Head of caudate nucleus (tissue), 42 donors: ENCODE data around the gene CRACR2B.
A peak's percentile ranks its signal among the peaks of the same experiment; 100 is the strongest.

Source experiments
- DNase-seq, 42 donors: peaks; one replicate each; pipeline versions ENCODE4 v3.0.0 to v3.0.0-alpha.2; 2020 to 2021; ENCODE audit warnings: mixed read lengths in 7 of 42
- intact Hi-C: fragments of 100-400 bp; cut with DNase I; formaldehyde crosslinking; loops from one replicate; pipeline ENCODE4 v1.15.0; 2022

The CRACR2B gene

DNA sequence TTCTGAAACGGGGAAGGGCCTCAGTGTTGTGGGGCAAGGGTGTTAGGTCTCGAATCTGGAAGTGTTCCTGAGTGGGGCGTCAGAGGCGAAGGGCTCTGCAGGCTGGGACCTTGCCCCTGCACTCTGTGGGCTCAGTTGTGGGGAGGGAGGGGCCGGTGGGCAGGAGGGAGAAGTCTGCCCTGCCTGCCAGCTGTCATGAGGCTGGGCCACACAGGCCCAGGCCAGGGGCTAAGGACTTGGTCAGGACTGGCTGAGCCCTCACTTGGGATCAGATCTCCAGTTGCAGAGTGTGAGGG, at the start of gene CRACR2B:
TSS of gene CRACR2B (plus strand) at position 23 of the 296 bp plus-strand sequence. CDS start 689 bp downstream, outside the sequence.
- intact Hi-C loops, result no loop called here
- DNase-seq, result no peak

DNA sequence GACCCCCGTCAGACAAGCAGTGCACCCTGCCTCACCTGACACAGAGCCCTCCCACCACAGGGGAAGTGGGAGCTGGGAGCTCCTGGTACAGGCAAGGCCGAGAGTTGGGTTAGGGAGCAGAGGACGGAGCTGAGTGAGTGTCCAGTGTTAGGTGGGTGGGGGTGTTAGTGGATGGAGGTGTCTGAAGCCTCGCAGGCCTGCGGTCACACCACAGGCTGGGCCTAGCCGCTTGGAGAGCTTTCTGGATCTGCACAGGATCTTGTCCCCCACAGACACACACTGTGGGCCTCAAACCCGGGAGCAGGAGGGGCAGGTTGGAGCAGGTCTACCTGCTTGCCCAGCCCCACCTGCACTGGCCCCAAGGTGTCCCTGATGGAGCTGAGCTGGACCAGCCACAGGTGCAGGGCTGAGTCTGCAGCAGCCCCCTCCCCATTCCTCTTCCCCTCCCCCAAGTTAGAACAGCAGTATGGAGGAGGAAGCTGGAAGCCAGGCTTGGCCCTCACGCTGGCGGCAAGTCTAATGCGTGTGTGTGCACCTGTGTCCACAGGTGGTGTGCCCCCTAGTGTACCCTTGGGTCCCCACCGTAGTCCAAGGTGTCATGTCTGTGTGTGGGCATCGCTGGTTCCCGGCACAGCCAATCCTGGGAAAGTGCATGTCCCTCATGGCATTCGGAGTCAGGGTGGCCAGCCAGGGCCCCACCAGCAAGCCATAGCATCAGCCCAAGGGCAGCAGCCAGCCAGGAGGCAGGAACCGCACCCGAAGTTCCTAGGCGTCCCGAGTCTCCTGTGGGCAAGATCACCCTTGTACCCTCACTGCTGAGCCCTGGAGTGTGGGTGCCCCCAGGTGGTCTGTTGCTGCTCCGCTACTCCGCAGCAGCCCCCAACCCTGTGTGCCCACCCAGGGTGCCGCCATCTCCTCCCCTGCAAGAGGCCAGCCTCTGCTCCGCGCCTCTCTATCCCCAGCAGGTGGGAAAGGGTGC, 48.5 kb upstream of the CRACR2B start:
- no peak for DNase-seq
- intact Hi-C loops, result no loop called here

DNA sequence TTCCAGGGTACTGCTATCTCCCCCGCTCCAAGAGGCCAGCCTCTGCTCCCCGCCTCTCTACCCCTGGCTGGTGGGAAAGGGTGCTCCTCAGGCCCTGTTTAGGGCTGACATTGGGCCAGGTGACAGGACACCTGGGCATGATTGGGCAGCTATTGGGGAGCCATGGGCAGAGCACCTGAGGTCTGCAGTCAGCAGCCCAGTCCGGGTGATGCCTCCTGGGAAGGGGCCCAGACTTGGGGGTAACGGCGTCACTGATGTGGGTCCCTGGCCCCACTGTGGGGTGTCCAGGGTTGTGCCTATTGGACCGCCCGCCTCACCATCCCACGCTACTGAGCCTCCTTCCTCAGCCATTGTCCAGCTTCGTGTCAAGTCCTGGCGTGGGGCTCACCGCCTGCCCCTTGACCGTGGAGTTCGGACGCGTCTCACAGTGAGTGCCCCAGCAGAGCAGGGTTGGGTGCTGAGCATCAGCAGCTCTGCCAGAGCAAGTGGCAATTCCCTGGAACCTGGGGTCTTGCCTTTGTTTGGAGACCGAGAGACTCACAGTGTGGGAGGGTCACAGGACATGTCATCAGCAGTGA, 47.7 kb upstream of the CRACR2B start:
- no peak for DNase-seq
- intact Hi-C loops, result no loop called here

DNA sequence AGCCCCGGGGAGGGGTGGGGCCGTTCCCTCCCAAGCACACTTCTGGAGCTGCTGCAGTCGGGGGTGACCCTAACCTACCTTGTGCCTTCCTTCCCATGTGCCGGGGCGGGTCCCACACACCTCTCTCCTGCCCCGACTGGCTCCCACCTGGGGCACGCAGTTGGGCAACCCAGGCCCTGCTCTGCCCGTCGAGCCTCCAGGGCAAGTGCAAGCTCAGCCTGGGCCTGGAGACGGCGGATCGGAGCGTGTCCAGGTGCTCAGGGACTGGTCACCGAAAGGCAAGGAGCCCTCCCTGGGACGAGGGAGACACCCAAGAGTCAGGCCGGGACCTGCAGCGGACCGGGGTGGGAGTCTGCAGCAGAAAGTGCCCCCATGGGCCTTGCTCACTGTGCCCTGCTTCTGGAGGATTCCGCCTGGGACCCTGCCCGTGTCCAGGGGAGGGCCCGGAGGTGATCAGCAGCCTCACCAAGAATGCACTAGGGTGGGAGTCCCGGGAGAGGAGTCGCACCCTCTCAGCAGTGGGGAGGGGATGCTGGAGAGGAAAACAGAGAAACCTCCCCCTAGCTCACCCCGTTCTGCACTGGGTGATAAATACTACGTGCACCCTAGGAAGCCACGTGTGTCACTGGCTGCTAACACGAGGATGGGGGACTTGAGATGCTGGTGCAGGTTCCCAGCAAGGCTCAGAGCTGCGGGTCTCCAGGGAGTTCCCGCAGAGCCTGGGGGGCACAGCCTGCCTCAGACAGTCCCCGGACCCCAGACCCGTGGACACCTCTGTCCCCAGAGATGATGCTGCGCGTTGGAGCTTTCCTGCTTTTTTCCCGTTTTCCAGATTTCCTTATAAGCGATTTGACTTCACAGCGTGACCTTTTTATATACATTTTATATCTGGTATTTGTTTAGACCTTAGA, 45.2 kb upstream of the CRACR2B start:
- intact Hi-C loops, result no loop called here
- no peak for DNase-seq

DNA sequence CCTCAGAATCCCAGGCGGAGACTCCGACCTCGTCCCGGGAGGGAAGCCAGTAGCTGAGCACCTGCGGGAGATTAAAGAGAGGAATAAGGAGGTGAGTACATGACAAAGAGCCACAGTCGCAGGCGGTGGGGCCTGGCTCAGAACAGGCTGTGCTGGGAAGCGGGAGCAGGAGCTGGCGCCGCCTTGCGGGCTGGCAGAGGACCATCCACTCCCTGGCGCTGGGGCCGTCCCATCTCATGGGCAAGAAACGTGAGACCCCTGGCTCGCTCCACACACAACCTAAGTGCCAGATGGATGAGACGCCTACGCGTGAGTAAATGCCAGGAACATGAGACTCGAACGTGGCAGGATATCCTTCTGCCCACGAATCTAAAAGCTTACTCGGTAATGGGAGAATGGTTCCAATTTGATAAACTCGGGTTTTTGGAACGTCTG, 44.1 kb upstream of the CRACR2B start:
- intact Hi-C loops, result no loop called here
- peak; percentile 73 to 95 (median 88) for DNase-seq

DNA sequence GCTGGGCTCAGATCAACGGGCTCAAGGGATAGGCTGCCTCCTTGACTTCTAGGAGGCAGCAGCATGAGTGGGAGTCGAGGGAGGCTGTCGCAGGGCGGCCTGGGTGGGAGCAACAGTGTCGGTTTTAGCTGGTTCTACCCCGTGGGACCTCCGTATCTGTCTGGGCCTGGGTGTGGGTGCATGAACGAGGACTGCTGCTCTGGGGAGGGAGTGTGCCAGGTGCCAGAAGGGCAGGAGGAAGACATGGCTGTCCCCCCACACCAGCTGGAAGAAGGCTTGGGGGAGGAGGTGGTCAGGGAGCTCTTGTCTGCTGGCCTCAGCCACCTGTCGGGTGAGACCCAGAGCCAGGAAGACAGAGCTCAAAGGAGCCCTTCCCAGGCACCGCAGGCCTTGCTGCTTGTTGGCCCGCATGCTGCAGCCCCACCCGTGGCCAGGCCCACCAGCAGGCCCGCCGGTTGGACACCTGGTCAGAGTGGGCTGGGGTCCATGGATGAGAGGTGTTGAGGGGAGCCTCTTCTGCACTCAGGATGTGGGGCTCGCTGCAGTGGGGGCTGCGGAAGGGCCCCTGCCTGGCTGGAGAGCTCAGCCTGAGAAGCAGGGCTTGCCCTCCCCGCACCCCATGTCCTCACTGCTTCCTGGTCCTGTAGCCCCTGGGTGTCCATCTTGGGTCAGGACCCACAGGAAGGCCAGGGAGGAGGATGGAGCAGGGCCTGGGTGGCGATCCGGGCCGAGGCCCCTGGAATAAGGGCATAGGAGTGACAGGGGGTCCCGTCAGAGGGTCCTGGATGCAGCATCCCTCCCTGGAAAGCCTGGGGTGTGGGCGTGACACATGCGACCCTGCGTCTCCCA, 41.3 kb upstream of the CRACR2B start:
- intact Hi-C loops, result no loop called here
- DNase-seq, result peak in 11 of 42 donors; percentile 29 to 76 (median 55)

DNA sequence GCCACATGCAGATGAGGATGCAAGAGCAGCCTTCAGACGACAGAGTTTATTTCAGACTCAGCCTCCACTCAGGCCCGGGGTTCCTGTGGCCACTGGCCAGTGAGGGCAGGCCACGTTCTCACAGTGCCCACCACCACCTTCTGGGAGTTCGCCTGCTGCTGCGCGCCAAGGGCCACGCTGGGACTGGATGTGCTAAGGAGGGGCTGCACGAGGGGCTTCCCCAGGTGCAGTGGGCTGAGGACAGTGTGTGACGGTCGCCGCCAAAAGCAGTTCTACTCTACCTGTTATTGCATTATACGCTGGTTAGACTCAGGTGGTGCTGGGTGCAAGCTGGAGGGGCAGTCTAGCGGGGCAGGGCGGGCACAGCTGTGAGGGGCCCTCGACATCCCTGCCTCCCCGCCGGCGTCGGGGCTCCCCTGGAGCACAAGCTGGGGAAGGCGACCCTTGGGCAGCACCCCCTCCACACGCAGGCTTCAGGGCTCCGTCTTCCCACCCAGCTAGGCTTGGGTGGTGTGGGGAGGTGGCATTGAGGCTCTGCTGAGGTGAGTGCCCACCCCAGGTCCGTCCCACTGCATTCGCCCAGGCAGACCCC, 40.5 kb upstream of the CRACR2B start:
- no peak for DNase-seq
- intact Hi-C loops, result no loop called here

DNA sequence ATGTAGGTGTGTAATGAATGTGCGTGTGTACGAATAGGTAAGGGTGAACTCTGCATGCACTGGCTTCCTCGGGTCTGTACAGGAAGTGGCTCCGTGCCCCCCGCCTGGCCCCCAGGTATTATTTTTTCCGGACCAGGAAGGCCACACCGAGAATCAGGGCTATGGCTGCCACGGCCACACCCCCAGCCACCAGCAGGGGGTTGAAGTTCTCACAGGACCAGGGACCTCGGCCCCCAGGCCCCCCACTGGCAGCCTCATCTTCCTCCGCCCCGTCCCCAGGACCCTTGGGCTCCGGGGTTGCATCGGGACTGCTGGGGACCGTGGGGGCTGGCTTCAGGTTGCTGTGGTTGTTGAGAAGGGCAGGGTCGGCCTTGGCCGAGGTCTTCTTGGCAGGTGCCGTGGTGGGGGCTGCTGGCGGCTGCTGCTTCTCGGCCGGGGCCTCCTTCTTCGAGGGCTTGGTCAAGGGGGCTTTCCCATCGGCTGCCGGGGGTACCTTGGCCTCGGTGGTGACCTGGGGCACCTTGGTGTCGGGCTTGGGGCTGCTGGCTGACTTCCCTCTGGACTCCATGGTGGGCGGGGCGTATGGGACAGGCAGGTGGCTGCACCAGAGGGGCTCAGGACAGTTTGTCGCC, 39.6 kb upstream of the CRACR2B start:
- intact Hi-C loops, result no loop called here
- DNase-seq, result no peak

DNA sequence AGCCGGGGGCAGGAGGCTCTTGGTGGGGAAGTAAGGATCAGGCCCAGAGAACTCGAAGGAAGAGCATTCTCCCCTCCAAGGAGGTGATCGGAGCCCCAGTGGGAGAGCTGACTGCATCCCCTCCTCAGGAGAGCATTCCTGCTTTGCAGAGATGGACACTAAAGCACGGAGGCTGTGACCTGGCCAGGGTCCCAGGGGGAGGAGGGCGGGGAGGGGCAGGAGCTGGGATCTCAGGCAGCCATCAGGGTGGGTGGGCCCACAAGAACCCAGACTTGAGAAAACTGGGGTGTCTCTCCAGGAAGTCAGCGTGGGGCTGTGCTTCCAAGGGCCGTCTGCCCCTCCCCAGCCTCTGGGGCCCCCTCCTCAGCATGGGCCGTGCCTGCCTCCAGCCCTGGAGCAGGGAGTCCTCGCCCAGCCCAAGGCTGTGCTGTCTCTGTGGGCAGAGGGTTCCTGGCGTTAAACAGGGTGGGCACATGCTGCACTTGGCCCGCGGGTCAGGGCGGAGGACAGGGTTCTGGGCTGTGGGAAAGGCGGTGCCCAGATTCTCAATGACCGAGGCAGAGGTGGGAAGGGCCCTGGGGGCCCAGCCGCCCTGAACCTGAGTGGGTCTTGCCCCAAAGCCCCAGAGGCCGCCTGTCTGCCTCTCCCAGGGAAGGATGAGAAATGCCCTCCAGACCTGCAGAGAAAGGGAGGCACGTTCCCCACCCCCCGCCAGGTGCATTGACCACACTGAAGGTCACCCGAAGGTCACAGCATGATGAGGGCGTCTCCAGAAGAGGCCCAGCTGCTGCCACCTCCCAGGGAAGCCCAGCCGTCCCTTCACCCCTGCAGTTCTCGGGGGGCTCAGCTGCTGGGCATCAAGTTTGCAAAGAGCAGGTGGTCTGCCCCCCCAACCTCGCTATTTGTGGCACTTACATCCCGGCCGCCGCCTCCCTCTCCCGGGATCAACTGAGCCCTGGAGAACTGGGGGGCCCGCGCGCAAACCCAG, 38.5 kb upstream of the CRACR2B start:
- intact Hi-C loops, result no loop called here
- peak in 2 of 42 donors; percentile 14 to 36 for DNase-seq

DNA sequence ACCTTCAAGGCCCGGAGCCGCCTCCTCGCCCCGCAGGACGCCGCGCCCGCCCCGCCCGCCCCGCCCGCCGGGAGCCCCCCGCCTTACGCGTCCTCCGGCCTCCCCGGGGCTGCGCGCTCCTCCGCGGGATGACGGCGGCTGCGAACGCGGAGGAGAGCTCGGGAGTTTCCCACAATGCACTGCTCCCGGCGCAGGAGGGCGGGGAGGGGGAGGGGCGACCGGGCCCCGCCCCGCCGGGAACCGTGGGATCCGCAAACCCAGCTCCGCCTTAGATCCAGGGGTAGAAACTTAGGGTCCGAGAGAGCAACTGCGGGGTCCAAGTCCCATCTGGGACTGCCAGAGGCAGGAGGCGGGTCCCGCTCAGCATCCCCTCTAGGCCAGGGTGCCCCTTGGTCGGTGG, 37.8 kb upstream of the CRACR2B start, which contains the start of gene CEND1:
TSS of gene CEND1 (minus strand) at position 148 of the 400 bp plus-strand sequence. CDS start 1,514 bp downstream, outside the sequence.
- peak in 41 of 42 donors; percentile 62 to 93 (median 84) for DNase-seq
- intact Hi-C loops, result no loop called here

DNA sequence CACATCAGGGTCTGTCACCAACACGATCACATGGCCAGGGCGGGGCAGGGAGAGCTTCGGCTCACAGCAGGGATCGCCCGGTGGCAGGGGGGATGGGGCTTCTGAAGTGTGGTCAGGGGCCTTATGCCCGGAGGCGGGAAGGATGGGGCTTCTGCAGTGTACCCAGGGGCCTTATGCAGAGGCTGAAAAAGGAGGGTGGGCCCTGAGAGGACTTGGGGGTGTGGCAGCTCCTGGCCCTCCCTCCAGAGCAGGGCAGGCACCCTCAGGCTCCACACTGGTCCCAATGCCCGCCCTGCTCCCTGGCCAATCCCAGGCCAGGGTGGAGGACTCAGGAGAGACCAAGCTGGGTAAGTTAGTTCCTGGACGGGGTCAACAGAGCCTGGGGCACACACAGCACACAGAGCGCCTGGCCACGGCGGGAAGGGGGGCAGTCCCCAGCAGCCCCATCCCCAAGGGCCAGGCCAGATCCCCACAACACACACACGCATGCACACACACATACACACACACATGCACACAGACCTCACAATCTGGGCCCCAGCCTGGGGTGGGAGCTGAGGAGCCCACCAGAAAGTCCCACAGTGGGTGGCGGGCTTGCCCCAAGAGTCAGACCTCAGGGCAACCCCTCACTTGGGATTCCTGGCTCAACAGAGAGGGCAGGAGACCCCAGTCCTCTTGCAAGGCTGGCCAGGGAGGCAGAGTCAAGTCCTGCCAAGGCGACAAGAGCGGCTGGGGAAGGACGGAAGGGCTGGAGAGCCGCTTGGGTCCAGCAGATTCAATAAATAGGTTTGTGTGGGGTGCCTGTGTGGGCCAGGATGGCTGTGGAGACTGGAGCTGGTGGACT, 36.8 kb upstream of the CRACR2B start:
- DNase-seq, result no peak
- intact Hi-C loops, result no loop called here

DNA sequence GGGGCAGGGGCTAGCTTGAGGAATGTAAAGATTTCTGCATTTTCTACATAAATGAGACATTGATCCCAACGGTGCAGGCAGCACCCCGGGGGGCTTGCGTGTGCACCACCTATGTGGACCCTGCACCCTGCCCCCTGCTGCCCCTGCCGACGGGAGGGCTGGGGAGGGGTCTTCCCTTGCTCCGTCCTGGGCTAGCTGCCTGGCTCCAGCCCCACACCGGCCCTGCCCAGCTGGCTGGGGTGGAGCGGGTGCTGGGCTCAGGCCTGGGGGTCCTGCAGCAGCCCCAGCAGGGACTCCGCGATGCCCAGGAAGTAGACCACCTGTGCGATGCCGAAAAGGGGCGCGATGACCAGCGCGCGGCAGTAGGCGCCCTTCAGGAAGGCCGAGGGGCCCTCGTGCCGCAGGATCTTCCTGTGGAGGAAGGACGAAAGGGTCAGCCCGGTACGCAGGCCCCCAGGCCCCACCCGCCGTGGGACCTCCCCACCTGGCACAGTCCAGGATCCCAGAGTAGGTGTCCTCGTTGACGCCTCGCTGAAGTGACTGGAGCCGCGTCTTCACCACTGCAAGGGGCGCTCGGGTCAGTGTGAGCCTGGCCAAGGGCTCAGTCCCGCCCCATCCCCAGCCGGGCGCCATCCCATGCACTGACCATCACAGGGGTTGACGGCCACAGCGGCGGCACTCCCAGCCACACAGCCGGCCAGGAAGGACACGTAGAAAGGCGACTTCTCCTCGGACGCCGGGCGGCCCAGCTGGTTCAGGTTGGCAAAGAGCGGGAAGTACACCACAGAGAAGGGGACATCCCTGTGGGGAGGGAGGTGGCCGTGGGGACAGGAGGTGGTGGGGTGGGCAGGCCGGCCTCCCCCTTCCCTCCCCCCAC, 35.8 kb upstream of the CRACR2B start:
- DNase-seq, result no peak
- intact Hi-C loops, result no loop called here

DNA sequence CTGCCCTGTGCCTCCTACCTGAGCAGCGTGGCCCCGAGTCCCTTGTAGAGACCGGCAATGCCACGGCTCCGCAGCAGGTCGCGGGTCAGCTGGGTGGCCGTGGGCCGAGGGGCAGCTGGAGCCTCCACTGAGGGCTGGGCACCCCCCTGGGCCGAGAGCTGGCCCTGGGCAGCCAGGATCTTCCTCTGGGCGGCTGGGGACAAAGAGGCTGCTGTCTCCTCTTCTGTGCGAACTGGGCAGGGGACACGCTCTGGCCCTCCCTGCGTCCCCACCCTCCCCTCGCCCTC, 35.2 kb upstream of the CRACR2B start:
- intact Hi-C loops, result no loop called here
- no peak for DNase-seq

DNA sequence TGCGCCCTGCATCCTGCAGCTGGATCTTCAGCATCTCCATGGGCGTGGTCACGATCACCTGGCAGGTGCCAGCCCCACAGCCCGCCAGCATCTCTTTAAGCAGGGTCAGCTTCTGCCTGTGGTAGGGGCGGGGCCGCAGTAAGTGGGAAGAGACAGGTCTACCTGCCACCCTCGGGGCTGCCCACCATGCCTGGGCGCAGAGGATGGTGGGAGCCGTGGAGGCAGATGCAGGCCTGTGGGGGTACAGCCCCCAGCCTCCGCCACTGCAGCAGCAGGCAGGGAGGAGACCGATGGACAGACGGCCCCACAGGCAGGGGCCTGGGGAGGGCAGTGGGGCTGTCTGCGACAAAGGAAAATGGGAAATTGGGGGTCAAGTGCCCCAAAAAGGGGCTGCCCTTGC, 34.8 kb upstream of the CRACR2B start:
- intact Hi-C loops, result no loop called here
- DNase-seq, result no peak

DNA sequence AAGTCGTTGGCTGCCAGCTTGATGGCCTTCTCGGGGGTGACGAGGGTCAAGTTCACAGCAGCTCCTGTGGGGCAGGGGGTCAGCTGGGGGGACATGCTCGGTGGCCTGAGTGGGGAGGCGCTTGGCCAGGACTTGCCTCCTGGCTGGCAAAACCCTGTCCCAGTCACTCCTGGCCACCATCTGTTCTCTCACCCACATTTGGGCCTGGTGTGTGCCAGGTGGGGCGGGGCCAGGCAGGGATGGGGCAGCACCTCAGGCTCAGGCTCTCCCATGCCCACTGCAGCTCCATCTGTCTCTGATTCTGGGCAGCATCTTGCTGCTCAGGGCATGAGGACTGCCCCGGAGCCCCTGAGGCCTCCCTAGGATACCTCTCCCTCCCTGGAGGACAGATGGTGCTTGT, 34.2 kb upstream of the CRACR2B start:
- no peak for DNase-seq
- intact Hi-C loops, result no loop called here
